Testis (tissue), 5 donors: ENCODE data around the gene KLC1. TPM values are rescaled to one million over a fixed set of nuclear protein-coding genes. Genes with fewer than 3 reads are reported as not detected.

Experiments
- DNase-seq: peaks from one replicate; pipeline ENCODE4 v3.0.0-alpha.2; 2019
- H3K27ac ChIP-seq, 2 donors: fragments of 200-600 bp; sonication (generic); one replicate each; pipeline ENCODE4 v1.5.1; 2019
- H3K27me3 ChIP-seq: fragments of 200-600 bp; sonication (generic); one replicate; pipeline ENCODE4 v1.5.1; 2019
- H3K36me3 ChIP-seq: fragments of 200-600 bp; sonication (generic); one replicate; pipeline ENCODE4 v1.5.1; 2017; ENCODE audit warnings: low read depth; ENCODE audit errors: missing control alignments
- H3K4me1 ChIP-seq: fragments of 200-600 bp; sonication (generic); one replicate; pipeline ENCODE4 v1.5.1; 2019
- H3K4me3 ChIP-seq, 2 donors: fragments of 200-600 bp; sonication (generic); one replicate each; pipeline ENCODE4 v1.5.1; 2017 to 2019
- H3K9me3 ChIP-seq: fragments of 200-600 bp; sonication (generic); one replicate; pipeline ENCODE4 v1.5.1; 2017
- CTCF ChIP-seq, 3 experiments: fragments of 450-650 bp in 2 of 3; fragments of 200-600 bp in 1 of 3; sonication (generic) in 1 of 3; IDR thresholded peaks; one replicate each; pipeline ENCODE4 v1.5.1; 2016 to 2019; ENCODE audit warnings: antibody characterized with exemption in 3 of 3, mild to moderate bottlenecking in 2 of 3, moderate library complexity in 1 of 3
- POLR2A ChIP-seq: fragments of 450-650 bp; IDR thresholded peaks from one replicate; pipeline ENCODE4 v1.6.1; 2017; ENCODE audit warnings: antibody characterized with exemption, mild to moderate bottlenecking, moderate library complexity
- WGBS, 2 donors: methylation state at CpG; one replicate each; pipeline ENCODE4 v1.1.5; 2018; 5-methylcytosine and 5-hydroxymethylcytosine counted together
- intact Hi-C: fragments of 100-400 bp; cut with DNase I; formaldehyde crosslinking; loops from one replicate; pipeline ENCODE4 v1.15.1; 2023; ENCODE audit warnings: low total_unique reads
- long read RNA-seq, 2 donors: transcript quantifications; one replicate each; lab custom pipeline, GENCODE V29; 2026
- polyA plus RNA-seq: library from polyadenylated mRNA; stranded (reverse); fragments of 350-450 nt; fragmentation: Illumina TruSeq; extraction: RNeasy Lipid Tissue Mini Kit (QIAGEN cat#74804); gene quantifications from one replicate; pipeline ENCODE4 v1.2.3, GENCODE V29; 2014; ENCODE audit warnings: low read depth, low replicate concordance; ENCODE audit not compliant: insufficient read depth
- total RNA-seq, 2 donors: library from RNA; depleted of rRNA; stranded (reverse); fragments of >200 nt; gene quantifications; one replicate each; pipeline ENCODE4 v1.2.3, GENCODE V29; 2016

KLC1 gene
- total RNA-seq (100 to 1,000 TPM; 379 to 473 TPM), polyA plus RNA-seq (92.9 TPM)
- long read RNA-seq, donor 1, transcript KLC1-224 (15 exons, 2,265 nt) = major isoform, 8 of 31 reads
- long read RNA-seq, donor 1, partial matches to known transcripts = 11 of 31 reads
- long read RNA-seq, donor 1, other reads (novel, unspliced or antisense) = 0 of 31 reads
- long read RNA-seq, donor 2, full-length matches to known transcripts = 14 of 14 reads
- long read RNA-seq, donor 2, partial matches to known transcripts = 0 of 14 reads
- long read RNA-seq, donor 2, other reads (novel, unspliced or antisense) = 0 of 14 reads

DNA sequence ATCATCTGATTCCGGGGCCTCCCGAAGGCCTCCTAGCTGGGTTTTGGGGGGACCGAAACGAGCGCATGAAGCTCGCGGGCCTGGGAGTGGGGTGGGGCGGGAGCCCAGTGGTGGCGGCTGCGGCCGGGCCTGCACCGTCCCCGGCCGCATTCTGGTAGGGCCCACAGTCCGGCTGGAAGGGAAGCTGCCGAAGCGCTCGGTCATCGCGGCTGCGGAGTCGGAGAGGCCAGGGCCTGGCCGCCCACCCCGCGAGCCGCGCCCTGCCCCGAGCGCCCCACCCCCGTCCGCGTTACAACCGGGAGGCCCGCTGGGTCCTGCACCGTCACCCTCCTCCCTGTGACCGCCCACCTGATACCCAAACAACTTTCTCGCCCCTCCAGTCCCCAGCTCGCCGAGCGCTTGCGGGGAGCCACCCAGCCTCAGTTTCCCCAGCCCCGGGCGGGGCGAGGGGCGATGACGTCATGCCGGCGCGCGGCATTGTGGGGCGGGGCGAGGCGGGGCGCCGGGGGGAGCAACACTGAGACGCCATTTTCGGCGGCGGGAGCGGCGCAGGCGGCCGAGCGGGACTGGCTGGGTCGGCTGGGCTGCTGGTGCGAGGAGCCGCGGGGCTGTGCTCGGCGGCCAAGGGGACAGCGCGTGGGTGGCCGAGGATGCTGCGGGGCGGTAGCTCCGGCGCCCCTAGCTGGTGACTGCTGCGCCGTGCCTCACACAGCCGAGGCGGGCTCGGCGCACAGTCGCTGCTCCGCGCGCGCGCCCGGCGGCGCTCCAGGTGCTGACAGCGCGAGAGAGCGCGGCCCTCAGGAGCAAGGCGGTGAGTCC lies at the start of gene KLC1:
Gene KLC1, plus strand, starts transcription at position 528 of the 819 bp plus-strand sequence. CDS start 25,354 bp downstream, outside the sequence.
- H3K9me3 ChIP-seq = no peaks in the 10 kb centered on the region
- TF ChIP-seq POLR2A = peak; percentile 90
- no peak for TF ChIP-seq CTCF (IDR thresholded peaks at IDR 0.05)
- H3K4me3 ChIP-seq = peak within 1 kb of the TSS; percentile 99
- H3K36me3 ChIP-seq = no peaks in the 10 kb centered on the region
- H3K27me3 ChIP-seq = no peaks in the 10 kb centered on the region
- DNase-seq = peak; percentile 90
- H3K27ac ChIP-seq = peak within 1 kb of the TSS; percentile 96 to 98
- intact Hi-C loops = no loop called here
- 1 to 2% methylated on average over 17 to 44 of the region's 97 CpGs for WGBS, 2 donors
- peaks cover 25% of the 10 kb centered on the region for H3K4me1 ChIP-seq

- Histone ChIP-seq H3K27ac (no peak overlapping the region), H3K27me3 (no peaks in the 10 kb centered on the region), H3K4me1 (peaks cover 10% of the 10 kb centered on the region), H3K4me3 (no peak overlapping the region), H3K36me3 (no peaks in the 10 kb centered on the region), H3K9me3 (no peaks in the 10 kb centered on the region)
- intact Hi-C loops = no loop called here
- TF ChIP-seq CTCF (IDR thresholded peaks at IDR 0.05) = no peak
- no peak for TF ChIP-seq POLR2A
- DNase-seq = no peak
- 81 to 82% methylated on average over 11 of the region's 11 CpGs for WGBS, 2 donors
Observed at GRCh38 chr14:103581206-103581605, 47.8 kb upstream of the KLC1 start.

DNA sequence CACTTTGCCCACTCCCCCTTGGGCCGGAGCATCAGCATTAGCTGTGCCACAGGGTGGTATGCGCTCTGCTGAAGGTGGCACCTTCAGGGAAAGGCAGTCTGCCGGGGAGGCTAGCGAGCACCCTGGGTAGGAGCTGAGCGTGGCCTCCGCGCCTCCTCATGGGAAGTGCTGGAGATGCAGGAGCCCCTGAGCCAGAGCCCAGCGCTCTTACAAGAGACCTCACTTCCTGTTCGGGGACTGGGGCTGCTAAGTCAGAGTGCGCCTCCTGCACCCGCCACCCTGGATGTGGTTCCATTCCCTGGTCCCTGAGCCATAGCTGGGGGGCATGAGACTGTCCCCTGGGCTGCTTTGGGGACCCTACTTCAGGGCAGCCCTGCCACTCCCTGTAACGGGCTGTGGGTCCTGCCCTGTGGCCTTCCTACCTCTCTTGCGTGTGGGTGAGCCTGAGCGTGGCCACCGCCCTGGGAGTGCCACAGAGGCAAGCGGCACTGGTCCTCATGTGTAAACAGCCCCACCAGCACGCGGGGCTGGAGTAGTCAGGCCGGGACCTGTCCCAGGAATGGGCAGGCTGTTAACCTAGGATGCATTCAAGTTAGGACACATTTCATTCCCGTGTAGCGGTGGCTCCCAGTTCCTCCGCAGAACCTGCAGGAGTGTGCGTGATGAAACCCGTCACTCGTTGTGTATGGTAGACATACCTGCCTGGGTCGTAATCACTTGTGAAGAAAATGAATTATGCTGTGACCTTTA lies 46.9 kb upstream of the KLC1 start:
- Histone ChIP-seq H3K9me3 (no peaks in the 10 kb centered on the region), H3K27me3 (no peaks in the 10 kb centered on the region), H3K4me1 (peaks cover under 1% of the 10 kb centered on the region), H3K4me3 (no peak overlapping the region), H3K36me3 (no peaks in the 10 kb centered on the region), H3K27ac (no peak overlapping the region)
- WGBS, 2 donors = 93 to 95% methylated on average over 19 to 26 of the region's 26 CpGs
- intact Hi-C loops = no loop called here
- DNase-seq = no peak
- TF ChIP-seq POLR2A (no peak), CTCF (IDR thresholded peaks at IDR 0.05) (no peak)

- H3K36me3 ChIP-seq = no peaks in the 10 kb centered on the region
- no peak overlapping the region for H3K27ac ChIP-seq
- no peak overlapping the region for H3K4me3 ChIP-seq
- no peak for DNase-seq
- 85 to 94% methylated on average over 11 of the region's 11 CpGs for WGBS, 2 donors
- intact Hi-C loops = no loop called here
- H3K27me3 ChIP-seq = no peaks in the 10 kb centered on the region
- H3K9me3 ChIP-seq = no peaks in the 10 kb centered on the region
- H3K4me1 ChIP-seq = no peaks in the 10 kb centered on the region
- TF ChIP-seq POLR2A = no peak
- TF ChIP-seq CTCF (IDR thresholded peaks at IDR 0.05) = no peak
Observed at GRCh38 chr14:103584326-103584915, 44.6 kb upstream of the KLC1 start.
